EL (cell line): ENCODE results near the gene EMC8.
"Not testable (repeated sequence)": the region's sequence is repeated elsewhere in the genome, so short reads cannot be mapped to it uniquely, and the experiment has no call there.

Experiments
- DNase-seq: peaks from one replicate; pipeline ENCODE4 v3.0.0-alpha.2; 2016

Gene EMC8

DNA sequence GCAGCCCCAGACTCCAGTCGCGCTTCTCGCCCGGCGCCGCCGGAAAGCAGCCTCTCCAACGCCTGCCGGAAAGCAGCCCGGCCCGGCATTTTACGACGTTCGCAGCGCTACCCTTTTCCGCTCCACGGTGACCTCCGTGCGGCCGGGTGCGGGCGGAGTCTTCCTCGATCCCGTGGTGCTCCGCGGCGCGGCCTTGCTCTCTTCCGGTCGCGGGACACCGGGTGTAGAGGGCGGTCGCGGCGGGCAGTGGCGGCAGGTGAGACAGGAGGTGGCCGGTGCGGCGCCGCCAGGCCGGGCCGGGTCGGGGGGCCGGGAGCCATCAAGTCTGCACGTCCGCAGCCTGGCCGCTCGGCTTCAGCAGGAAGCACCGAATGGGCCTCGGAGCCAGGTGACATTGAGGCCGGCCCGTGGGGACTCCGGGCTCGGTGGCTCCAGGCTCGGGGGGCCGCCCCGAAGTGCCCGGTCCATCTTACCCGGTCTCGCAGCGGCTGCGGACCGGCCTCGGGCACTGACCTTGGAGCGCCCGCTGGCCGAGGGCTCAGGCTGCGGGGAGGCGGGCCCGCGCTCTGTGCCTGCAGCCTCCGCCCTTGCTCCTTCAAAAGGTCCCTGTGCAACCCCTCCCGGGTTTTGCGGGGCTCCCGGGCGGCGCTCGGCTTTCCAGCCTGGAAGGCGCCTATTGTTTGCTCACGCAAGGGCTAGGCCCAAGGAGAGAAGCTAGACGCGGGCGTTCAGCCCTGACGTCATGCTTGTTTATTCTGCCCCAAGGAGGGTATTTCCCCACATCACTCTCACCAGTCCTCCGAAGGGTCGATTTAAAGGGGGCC is at the start of gene EMC8, which contains the start of gene COX4I1:
Gene EMC8, minus strand, starts transcription at position 48 of the 824 bp plus-strand sequence. CDS start 249 bp downstream, outside the sequence.
Gene COX4I1, plus strand, starts transcription at position 199 of the 824 bp plus-strand sequence. CDS start 1,511 bp downstream, outside the sequence.
- DNase-seq: peak; percentile 90

DNA sequence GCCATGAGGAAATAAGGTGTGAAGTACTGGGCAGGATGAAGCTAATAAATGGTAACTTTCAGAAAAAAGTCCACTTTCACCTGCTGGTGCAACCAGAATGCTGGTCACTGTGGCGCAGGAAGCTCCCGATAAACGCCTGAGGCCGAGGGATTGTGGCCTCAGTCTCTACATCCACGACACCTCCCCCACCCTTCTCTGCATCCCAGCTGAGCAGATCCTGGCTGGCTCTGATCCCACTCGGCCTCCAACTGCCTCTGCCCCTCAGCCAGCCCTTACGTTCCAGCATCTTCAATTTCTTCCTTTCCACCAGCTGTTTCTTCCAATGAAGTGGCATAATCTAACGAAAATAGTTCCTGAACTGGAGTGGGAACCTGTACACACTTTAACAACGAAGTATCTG is 49.6 kb upstream of the EMC8 start:
- DNase-seq: no peak

DNA sequence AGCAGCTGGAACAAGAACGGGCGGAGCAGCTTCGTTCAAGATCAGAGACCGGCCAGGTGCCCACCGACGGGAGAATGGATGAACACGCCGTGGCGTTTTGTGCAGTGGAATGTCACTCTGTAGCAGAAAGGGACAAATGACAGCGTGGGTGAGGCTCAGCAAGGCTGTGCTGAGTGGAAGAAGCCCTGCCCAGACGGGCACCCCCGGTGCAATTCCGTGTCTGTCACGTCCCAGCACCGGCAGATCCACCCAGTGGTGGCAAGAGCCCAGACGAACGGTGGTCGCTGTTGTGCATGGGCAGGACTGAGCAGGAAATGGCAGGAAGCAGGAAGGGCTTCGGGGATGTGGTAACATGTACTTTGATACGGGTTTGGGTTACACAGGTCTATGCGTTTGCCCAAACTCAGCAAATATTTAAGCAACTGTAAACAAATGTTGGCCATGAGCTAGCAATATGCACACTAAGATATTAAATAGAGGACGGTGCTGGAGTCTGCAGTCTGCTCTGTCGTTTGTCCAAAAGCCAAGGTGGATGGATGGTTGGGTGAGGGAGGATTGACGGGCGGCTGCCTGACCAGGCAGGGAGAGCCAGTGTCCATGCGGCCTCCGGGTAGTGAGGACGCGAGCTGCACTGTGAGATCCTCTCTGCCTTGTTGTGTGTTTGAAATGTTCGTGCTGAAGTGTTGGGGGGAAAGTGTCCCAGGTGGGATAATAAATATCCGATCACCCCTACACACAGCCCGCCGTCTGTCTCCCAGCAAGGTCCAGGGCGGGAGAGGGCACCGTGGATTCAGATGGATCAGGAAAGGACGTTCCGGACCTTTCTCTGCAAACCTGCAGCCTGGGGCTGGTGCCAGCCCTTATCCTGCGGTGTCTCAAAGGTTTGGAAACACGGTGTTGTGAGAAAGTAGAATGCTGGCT is 48.6 kb upstream of the EMC8 start:
- no peak for DNase-seq

DNA sequence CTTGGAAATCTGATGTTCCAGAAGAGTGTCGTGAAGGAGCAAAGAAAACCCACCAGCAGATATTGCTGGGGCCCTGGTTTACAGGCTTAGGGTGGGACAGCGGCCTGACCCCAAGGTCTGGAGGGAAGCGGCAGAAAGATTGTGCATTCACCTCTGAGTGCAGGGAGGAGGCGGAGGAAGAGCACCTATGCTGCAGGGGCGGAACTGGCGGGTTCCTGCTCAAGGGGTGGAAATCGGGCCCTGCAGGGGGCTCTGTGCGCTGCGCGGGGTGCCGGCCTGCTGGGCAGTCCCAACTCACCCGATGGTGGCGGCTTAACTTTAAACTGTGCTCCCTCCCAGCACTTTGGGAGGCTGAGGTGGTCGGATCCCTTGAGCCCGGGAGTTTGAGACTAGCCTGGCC is 47.7 kb upstream of the EMC8 start:
- DNase-seq: no peak

DNA sequence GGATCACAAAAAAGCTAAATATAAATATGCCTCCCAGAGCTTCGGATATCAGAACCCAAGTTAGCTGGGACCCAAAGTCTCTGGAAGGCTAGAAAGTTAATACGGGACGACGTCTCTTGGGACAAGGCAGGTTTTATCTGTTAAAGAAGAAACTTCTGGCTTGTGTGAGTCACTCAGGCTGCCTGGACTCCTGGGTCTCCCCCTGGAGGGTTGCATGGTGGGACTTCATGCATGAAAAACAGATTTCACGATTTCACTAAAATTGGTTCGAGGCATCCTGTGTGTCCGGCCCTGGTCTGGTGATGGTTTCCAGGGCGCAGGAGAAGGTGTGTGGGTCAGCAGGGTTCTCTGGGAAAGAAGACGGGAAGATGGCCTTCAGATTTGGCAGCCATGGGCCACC is 47.1 kb upstream of the EMC8 start:
- DNase-seq: no peak

DNA sequence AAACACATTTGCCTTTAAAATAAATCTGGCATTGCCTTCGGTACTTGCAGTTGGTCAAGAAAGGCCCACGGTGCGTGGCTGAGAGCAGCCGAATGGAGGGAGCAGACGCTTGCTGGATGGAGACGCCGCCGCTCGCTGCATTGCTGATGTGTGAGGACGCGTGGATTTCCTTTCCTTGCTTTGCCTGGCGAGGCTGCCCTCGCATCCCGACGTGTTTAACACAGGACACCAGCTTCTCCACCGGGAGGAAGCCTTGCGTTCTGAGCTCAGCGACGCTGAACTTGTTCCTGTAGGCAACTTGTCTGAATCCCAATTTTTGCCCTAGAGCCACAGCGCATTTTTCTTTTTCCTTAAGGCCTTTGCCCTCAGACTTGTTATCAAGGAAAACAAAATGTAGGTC is 45.9 kb upstream of the EMC8 start:
- no peak for DNase-seq

DNA sequence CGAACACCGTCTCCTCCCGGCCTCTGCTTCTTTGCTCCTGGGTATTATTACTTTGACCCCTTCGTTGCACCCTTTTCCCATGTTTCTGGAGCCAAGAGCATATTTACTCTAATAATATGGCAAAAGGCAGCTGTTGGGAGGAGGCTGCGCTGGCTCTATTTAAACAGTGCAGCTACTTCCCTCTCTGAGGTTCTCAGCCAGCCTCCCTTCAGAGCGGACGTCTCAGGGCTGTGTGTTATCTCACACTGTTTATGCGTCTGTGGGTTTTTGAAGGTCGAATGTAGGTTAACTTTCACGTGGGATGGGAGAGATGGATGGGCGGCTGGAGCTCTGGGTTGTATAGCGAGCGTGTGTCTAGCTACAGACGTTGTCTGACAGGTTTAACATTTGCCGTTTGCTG is 45.4 kb upstream of the EMC8 start:
- no peak for DNase-seq

DNA sequence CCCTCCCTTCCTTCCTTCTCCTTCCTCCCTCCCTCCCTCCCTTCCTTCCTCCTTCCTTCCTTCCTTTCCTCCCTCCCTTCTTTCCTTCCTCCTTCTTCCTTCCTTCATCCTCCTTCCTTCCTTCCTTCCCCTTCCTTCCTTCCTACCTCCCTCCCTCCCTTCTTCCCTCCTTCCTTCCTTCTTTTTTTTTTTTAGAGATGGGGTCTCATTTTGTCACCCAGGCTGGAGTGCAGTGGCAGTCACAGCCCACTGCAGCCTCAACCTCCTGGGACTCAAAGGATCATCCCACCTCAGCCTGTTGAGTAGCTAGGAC is 44.8 kb upstream of the EMC8 start:
- no peak for DNase-seq

DNA sequence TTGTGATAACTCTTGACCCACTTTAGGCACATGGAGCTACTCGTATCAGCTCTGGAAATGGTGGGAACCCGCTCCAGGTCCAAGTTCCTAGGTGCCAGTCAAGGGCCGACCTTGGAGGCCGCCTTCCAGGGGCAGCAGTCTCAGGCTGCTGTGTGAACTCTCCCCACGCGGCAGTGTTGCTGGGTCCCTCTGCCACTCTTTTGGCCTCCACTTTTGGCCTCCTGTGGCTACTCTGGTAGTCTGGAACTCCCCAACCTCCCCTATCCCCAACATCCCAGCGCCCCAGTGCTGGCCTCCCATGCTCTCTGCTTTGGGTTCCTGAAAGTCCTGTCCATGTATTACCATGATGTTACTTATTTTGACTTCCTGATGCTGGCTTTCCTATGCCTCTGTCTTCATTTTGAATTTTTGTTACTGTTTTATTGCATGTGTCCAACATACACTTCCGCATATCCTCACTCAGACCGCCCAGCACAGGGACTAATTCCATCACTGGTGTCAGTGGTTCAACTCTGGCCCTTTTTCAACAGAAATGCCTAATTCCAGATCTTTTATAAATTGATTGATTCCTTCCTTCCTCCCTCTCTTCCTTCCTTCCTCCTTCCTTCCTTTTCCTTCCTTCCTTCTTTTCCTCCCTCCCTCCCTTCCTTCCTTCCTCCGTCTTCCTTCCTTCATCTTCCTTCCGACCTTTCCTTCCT is 44.3 kb upstream of the EMC8 start:
- no peak for DNase-seq

DNA sequence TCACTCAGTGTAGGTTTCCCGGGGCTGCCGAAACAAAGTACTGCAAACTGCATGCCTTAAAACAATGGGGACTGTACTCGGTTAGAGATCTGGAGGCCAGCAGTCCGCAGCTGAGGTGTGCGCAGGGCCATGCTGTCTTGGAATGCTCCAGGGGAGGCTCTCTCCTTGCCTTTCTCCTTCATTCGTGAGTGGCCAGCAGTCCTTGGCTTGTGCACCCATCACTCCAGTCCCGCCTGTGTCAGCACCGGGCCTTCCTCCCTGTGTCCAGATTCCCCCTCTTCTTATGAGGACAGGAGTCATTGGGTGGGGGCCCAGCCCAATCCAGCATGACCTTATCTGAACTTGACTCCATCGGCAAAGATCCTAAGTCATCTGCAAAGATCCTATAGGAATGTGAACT is 43.5 kb upstream of the EMC8 start:
- DNase-seq: no peak

DNA sequence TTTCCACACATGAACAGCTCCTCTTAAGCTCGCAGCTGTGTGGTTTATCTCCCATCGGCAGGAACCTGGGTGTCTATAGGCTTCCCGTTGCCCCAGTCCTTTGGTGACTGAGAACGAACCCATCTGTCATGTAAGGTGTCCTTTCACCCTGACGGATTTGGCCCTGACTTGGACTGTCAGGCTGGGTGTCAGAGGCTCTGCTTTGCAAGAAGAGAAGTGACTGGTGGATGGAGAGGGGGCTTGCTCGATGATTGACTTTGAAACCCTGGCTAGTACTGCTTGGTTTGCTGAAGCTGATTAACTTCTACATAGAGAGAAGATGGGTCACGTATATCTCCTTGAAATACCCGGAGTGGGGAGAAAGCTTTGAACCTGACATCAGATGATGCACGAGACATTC is 43.1 kb upstream of the EMC8 start:
- DNase-seq: no peak

DNA sequence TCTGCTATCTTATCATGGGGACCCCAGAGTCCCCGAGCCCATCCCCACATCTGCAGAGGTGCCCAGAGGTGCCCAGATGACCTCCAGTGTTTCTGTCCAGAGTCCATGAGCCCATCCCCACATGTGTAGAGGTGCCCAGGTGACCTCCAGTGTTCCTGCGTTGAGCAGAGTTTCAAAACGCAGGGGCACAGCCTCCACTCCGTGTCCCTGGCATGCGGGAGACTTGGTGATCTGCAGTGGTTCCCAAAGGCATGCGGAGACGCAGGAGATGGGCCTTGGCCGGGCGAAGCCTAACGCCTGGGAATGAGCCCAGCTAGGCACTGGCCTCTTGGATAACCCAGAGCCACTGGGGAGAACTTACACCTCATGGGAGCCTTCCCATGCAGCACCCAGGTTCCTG is 41.5 kb upstream of the EMC8 start:
- DNase-seq: no peak

DNA sequence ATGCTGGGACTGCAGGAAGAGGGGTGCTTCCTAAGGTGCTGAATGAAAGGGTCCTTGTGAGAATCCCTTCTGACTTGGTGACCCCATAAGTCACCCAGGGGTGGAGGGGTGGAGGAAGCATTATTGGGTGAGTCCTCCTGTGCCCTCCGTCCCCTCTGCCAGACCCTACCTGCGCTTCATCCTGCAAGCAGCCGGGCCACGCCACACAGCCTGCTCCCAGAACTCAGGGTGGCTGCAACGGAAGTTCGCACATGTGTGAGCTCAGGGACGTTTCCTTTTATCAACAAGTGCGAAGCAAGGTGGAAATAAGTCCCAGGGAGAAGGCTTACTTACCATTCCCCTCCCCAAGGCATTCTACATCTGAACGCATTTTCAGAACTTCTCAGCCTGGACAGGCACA is 41.1 kb upstream of the EMC8 start:
- DNase-seq: no peak

DNA sequence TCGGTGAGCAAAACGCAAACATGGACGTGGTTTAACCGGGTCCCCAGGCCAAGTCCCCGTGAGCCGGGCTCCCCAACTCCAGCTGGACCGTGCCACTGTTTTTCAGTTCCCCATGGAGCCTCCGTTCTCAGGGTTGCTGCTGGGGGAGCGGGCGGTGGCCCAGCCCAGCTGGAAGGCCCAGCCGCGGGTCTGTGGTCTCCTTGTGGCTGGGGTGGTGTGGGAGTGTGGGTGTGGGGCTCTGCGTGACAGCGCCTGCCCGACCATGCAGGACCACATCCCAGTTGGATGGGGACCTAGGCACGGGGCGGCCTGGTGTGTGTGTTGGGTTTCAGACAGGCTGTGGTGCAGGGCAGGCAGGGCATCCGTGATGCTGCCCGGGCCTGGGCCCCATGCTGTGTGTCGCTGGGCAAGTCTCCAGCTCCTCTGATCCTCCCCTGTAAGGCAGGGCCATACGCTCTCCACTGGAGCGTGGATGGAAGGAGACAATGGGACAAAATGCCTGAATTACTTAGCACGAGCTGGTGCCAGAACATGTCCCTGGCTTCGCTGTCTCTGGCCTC is 40.4 kb upstream of the EMC8 start:
- DNase-seq: no peak

DNA sequence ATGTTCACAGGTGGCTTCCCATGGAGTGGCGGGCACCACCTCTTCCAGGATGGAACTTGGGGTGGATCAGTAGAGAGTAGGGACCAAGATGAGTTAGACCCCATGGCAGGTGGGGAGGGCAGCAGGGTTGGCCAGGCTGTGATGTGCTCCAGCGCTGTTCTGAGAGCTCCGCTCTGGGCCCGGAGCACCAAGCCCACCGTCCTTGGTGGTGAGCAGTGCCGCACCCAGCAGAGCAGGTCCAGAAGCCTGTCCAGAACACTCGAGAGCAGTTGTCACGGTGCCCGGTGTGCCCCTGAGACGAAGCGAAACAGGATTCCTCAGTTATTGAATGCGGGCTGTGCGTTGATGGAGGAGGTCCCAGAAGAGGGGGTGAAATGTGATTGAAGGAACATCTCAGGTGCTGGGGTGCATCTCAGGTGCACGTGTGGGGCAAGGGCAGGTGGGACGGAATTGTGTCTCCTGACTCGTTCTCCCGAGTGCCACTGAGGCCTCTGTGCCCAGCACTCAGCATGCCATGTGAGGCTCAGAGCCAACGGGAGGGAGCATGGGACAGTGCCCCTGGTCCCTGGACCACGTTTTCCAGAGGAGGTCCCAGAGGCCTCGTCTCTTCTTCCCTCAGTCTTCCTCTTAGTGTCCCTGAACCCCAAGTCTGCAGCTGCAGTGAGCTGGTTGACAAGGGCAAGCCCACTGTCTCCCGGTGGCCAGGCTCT is 39.7 kb upstream of the EMC8 start:
- no peak for DNase-seq

DNA sequence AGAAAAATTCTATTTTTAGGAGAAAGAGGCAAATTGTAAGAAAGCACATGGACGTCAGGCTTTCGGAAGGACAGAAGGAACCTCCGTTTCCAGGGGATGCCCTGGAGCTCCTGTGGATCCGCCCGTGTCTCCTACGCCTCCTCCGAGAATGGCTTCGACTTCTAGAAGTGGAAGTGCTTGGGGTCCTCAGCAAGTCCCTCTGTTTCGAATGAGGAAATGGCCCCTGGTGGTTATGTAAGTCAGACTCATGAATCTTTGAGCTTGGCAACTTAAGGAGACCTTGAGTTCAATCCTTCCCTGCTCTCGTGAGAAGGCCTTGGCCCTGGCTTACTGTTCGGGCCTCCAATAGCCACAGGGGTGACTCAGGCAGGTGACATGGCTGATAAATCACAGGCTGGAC is 39.0 kb upstream of the EMC8 start:
- DNase-seq: no peak

DNA sequence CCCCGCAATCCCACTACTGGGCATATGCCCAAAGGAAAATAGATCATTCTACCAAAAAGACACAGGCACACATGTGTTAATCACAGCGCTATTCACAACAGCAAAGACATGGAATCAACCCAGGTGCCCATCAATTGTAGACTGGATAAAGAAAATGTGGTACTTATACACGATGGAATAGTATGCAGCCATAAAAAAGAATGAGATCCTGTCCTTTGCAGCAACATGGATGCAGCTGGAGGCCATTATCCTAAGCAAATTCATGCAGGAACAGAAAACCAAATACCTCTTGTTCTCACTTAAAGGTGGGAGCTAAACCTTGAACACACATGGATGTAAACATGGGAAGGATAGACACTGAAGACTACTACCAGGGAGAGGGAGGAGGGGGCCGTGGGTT is 38.3 kb upstream of the EMC8 start:
- not testable (repeated sequence) for DNase-seq

DNA sequence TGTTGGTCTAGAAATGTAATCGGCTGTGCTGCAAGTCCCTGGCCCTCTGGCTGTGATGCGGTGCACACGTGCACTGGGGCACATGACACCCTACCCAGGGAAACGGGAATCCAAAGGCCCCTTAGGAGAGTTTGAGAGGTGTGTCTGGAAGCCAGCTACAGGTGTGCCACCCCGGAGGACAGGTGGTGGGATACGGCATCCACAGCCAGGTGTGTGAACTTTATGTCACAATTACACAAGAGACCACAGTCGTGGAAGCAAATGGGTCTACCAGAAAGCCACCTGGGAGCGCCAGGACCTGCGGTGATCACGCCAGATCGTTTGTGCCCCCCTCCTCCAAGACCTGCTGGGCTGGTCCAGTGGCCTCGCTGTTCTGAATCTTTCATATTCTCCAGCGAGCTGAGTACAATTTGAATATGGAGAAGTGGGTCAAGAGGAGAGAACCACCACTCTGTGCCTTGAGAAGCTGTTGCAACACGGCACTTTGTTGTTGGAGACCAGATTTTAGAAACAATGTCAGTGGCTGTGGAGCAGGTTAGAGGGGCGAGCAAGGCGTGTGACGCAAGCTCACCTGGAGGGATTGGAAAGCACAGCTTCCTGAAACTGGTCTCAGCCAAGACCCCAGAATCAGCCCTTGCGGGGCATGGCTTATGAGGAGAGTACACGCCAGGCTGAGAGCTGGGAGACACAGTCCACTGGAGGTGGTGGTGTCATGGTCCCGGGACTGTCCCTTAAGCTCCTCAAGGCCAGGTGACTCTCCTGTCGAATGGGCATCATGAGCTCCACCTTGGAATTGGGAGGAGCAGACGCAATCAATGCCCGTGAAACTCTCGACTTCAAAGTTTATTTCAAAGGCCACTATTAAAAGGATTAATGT is 37.6 kb upstream of the EMC8 start:
- DNase-seq: no peak

DNA sequence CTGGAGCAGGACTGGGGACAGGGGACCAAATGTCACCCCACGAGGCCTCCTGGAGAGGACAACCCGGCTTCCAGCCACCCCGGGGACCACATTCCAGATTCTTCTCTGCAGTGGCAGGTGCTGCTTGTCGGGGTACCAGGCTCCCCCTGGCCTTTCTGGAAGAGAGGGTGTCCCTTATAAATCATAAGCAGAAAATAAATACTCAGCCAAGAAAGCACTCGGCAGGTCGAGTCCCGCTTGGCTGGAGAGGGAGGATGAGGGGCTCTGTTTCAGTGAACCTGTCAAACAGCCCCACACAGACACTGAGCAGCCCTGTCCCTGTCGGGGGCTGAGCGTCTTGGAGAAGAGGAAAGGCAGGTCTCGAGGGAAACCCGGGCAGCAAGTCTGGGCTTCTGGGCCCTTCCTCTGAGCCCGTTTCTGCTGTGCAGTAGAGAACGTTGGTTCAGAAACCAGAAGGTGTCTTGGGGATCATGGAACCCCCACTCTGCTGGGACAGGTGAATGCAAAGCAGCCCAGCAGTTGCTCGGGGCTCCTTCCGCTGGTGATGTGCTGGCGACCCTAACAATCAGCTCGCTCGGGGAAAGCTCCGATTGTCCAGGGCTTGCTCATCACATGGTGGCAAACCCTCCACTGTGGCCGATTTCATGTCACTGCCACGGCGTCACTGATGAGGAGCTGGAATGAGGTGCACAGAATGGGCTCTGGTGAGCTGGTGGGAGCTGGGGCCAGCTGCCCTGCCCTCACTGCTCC is 36.8 kb upstream of the EMC8 start:
- DNase-seq: no peak

DNA sequence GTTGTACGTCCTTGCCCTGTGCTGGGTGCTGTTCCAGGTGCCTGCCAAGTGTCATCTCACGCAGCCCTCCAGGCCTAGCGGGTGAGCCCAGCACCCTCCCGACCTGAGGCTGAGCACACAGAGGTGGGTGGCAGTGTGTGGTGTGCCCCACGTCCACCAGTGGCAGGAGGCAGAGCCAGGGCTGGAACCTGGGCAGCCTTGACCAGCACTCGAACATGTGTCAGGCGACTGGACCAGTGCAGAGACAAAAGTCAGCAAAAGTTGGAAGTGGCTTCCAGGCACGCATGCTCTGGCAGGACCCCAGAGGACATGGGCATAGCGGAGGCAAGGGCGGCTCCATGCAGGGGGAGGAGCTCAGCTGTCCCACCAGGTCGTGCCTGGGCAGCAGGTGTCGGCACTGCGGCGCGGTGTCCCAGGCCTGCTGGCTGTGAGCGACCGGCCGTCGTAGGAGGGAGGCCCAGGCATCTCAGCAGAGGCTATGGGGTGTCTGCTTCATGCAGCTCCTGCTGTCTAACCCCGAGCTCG is 35.9 kb upstream of the EMC8 start:
- DNase-seq: no peak
